Colon (tissue), 2 donors: Measurements from ENCODE around the gene EMSY.
"Not testable (repeated sequence)": the region's sequence is repeated elsewhere in the genome, so short reads cannot be mapped to it uniquely, and the experiment has no call there.

Source experiments
- FAIRE-seq: peaks from 2 replicates; lab custom pipeline; 2012; peaks lifted over from hg19 to GRCh38; lab: Jason Lieb, UNC
- donor health status: control.
- donor health status: control.

Gene EMSY

DNA sequence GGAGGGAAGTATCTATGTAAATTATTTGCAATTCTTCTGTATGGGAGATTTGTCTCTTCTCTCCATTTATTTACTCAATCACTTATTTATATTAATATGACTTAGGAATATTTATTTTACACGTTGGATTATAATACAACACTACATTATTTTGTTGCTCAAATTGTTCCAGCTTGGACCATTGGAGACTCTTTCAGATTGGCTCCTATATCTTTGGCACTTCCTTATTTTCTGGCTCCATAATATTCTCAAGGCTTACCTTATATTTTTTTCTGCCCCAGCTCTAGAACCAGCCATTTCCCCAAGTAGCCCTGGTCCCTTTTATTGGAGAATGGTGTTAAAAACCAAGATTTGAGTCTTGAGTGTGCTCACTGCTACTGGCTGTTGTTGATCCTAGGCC is 123.8 kb downstream of the EMSY start:
- FAIRE-seq = no peak

DNA sequence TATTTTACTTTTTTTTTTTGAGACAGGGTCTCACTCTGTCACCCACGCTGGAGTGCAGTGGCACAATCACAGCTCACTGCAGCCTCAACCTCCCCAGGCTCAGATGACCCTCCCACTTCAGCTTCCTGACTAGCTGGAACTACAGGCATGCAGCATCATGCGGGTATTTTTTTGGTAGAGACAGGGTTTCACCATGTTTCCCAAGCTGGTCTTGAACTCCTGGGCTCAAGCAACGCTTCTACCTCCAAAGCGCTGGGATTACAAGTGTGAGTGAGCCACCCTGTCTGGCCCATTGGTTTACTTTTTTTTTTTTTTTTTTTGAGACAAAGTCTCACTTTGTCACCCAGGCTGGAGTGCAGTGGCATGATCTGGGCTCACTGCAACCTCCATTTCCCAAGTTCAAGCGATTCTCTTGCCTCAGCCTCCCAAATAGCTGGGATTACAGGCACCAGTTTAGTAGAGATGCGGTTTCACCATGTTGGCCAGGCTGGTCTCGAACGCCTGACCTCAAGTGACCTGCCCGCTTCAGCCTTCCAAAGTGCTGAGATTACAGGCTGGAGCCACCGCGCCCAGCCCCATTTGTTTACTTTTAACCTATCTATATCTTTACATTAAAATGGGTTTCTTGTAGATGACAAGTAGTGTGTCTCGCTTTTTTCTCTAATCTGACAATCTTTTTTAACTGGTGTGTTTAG is 127.5 kb downstream of the EMSY start:
- not testable (repeated sequence) for FAIRE-seq

- no peak for FAIRE-seq
Observed at GRCh38 chr11:76574406-76574805, 129.6 kb downstream of the EMSY start.

GRCh38 chr11:76574879-76575278 is 130.1 kb downstream of the EMSY start:
- no peak for FAIRE-seq

- FAIRE-seq = no peak
Observed at GRCh38 chr11:76577226-76577920, 132.6 kb downstream of the EMSY start.

- no peak for FAIRE-seq
Observed at GRCh38 chr11:76577921-76578653, 133.3 kb downstream of the EMSY start.

DNA sequence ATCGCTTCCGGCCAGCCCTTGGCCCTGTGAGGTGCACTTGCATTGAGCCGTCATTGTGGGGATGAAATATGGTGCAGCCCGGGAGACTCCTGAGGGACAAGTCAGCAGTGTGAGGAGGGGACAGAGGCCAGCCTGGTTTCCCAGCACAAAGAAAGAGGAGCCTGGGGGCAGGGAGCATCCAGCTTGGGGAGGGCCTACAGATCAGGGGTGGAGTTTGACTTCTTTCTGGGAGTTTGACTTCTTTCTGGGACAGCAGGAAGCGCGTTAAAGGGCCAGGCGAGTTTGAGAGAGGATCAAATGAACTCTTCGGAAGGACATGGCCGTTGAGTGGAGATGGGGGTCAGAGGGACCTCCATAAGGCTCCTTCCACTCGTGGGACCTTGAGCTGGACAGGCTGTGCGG is 133.8 kb downstream of the EMSY start:
- no peak for FAIRE-seq

- FAIRE-seq = no peak
Observed at GRCh38 chr11:76579056-76579751, 134.4 kb downstream of the EMSY start.

GRCh38 chr11:76579752-76580151 is 134.9 kb downstream of the EMSY start:
- no peak for FAIRE-seq

DNA sequence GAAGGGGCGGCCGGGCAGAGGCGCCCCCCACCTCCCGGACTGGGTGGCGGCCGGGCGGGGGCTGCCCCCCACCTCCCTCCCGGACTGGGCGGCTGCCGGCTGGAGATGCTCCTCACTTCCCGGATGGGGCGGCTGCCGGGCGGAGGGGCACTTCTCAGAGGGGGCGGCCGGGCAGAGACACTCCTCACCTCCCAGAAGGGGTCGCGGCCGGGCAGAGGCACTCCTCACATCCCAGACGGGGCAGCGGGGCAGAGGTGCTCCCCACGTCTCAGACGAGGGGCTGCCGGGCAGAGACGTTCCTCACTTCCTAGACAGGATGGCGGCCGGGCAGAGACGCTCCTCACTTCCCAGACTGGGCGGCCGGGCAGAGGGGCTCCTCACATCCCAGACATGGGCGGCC is 137.7 kb downstream of the EMSY start:
- not testable (repeated sequence) for FAIRE-seq

DNA sequence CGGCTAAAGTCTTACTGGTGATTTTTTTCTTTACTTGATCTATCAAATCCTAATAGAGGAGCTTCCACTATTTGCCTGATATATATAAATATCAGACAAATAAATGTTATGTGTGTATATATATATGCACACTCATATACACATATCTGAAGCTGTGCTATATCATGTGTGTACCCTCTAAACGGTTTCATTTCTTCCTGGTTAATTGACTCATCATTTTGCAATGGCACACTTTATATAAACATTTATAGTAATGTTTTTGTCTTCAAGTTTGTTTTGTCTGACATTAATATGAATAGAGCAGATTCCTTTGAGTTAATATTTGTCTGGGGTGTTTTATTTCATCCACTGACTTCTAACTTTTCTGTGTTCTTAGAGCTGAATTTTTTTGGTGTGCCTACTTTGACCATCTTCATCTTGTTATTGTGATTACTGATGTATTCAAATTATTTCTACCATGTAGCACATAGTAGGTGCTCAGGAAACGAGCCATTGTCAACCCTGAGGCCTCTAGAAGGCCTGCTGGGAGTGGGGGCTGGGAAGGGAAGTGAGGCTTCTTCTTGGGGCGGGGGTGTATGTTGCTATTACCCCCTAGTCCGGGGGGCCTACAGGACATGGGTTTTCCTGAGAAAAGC is 143.1 kb downstream of the EMSY start:
- no peak for FAIRE-seq

GRCh38 chr11:76588455-76589325 is 143.9 kb downstream of the EMSY start:
- FAIRE-seq = no peak

DNA sequence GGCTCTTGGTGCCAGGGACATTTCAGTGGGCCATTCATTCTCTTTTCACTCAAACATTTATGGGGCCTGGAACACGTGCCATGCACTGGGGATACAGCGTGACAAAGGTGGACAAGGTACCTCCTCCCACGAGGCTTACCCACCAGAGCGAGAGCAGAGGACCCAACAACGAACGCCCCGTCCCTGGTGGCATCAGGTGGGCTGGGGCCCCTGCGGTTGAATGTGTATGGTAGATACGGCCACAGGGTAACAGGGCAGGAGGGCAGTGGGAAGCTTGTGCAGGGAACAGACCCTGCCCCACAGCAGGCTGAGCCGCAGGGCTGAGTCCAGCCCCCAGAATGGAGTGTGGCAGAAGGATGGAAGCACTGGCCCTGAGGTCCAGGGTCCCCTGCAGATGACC is 144.7 kb downstream of the EMSY start:
- no peak for FAIRE-seq

DNA sequence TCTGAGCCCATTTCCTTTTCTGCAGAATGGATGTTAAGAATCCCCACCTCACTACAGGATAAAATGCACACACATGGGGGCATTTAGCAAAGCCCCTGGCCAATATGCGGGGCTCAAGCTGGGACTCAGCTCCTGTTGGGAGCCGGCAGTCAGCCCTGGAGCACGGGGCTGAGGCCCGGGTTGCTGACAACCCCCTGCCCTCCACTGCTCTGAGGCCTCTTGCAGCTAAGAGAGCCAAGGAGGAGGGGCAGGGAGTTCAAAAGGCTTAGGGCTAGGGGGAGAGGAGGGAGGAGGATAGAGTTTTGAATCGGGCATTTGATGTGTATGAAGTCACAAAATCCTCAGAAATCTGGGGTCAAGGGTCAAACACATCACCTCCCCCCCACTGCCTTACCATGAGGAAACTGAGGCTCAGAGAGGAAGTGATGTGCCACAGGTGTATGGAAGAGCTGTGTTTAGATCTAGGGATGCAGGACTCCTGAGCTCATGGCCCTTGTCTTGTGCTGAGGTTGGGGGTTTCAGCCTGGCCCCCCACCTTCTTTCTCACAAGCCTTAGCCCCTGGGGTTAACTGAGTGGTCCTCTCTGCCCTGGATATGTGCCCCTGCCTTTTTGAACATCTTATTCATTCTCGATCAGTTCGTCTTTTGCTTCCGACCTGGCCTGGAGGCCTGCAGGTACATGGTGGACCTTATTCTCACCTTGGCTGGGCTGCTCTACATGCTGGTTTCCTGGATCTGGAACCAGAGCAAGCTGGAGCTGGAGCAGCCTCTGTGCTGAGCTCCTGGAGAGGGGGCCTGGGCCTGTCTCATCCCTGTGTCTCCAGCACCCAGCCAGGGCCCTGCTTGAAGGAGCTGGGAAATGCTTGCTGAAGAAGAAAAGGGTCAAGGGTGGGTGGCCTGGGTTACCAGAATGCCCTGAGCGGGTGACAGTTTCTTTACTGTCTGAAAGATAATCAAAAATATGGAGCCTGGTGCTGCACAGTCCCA is 145.4 kb downstream of the EMSY start:
- FAIRE-seq = no peak

DNA sequence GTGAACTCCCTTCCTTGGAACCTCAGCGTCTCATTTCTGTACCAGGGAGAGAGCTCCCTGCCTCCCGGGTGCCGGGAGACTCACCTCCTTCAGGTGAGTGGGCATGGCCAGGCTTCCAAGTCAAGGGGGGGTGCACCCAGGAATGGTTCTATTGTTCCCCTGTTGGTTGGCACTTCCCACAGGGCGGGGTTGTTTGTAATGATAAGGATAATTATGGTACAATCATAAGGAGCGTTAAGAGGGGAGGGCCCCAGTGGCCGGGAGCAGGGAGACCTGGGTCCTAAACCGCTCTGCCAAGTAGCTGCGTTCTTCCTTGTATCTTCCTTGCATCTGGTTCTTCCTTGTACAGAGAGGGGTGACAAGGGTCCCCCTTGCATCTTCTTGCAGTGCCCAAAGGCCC is 146.6 kb downstream of the EMSY start:
- no peak for FAIRE-seq

DNA sequence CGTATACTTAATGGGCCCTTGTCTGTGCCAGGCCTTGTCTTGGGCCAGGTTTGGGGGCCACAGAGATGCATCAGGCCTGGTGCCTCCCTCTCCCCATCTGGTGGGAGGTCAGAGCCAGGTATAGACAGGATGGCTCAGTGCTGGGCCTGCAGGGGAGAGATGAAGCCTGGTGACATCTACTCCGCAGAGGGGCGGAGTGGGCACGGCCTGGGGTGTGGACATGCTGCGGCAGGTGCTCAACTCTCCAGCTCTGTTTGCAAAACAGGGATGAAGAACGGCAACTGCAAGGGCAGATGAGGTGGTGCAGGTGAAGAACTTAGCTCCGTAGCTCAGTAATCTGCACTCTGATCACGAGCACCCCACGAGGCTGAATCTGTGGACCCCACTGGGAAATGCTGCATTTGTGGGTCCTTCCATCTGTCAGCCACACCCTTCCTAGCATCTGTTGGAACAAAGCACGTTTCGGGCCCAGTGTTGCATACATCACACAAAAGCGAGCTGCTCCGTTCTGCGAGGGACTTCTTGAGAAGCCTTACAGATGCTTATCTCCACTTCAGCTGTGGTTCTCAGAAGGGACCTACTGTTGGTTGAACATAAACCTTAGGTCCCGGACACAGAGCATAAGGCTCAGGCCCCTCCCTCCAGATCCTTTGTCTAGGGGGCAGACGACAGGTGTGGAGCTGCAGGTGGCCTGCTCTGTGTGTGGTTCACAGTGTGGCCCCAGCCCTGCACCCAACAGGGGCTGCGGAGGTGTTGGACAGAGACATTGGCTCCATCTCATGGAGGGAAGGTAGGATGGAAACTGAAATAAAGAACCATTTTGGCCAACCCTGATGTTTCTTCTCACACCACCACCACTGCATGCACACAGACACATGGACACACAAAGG is 147.5 kb downstream of the EMSY start:
- FAIRE-seq = no peak

GRCh38 chr11:76592961-76593360 is 148.1 kb downstream of the EMSY start:
- FAIRE-seq = no peak

DNA sequence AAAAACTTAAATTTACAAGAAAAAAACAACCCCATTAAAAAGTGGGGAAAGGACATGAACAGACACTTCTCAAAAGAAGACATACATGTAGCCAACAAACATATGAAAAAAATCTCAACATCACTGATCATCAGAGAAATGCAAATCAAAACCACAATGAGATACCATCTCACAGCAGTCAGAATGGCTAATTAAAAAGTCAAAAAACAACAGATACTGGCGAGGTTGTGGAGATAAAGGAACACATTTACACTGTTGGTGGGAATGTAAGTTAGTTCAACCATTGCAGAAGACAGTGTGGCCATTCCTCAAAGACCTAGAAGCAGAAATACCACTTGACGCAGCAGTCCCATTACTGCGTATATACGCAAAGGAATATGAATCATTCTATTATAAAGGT is 150.3 kb downstream of the EMSY start:
- FAIRE-seq = not testable (repeated sequence)

- no peak for FAIRE-seq
Observed at GRCh38 chr11:76596652-76597051, 151.8 kb downstream of the EMSY start.
